Measurements from ENCODE around the gene FBXL20. TPM values are rescaled to one million over a fixed set of nuclear protein-coding genes. Genes with fewer than 3 reads are reported as not detected.

FBXL20 gene
- total and polyA plus RNA-seq, 9 of the 15 experiments (the other 6 are each of a cell fraction or from before 2014, with no cell fraction given): 1.8 to 15.1 (median 5.6) TPM

DNA sequence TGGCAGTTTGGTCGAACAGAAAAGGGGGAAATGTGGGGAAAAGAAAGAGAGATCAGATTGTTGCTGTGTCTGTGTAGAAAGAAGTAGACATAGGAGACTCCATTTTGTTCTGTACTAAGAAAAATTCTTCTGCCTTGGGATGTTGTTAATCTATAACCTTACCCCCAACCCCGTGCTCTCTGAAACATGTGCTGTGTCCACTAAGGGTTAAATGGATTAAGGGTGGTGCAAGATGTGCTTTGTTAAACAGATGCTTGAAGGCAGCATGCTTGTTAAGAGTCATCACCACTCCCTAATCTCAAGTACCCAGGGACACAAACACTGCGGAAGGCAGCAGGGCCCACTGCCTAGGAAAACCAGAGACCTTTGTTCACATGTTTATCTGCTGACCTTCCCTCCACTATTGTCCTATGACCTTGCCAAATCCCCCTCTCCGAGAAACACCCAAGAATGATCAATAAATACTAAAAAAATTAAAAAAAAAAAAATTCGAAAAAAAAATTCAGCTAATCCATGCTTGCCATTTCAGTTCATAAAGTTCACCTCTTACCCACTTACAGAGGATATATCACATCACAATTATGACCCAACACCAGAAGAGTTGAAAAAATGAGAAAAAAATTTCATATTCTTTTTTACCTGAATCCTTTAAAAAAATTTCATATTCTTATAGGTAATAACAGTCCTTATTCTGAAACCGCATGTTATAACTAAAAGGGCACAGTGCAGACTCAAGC lies 67.2 kb downstream of the FBXL20 start (continued):
- TF ChIP-seq SMARCE1 (IDR thresholded peaks at IDR 0.05) (peak; percentile 18; the same call in 1 of the 2 replicates), TAL1 (IDR thresholded peaks at IDR 0.05) (peak; percentile 86), MTF1 (CRISPR knock-in tag; IDR thresholded peaks at IDR 0.05; ENCODE audit: borderline replicate concordance) (peak; percentile 74; the same call in 1 of the 2 replicates), NFXL1 (CRISPR knock-in tag; IDR thresholded peaks at IDR 0.05) (peak; percentile 90; the same call in 1 of the 2 replicates), TAF7 (tag; IDR thresholded peaks at IDR 0.05) (peak; percentile 74), DDX20 (tag; IDR thresholded peaks at IDR 0.05; ENCODE audit: low read depth) (peak; percentile 90), SMARCC2 (IDR thresholded peaks at IDR 0.05; ENCODE audit: low read depth) (peak; percentile 29; the same call in 1 of the 2 replicates), HDAC2 (IDR thresholded peaks at IDR 0.05) (peak; percentile 37; the same call in 1 of the 2 replicates), DIDO1 (tag; IDR thresholded peaks at IDR 0.05; ENCODE audit: low read depth) (0 out of 2 replicates have a peak, but pooled peaks have one; percentile 39), BCOR (IDR thresholded peaks at IDR 0.05) (peak; percentile 42; the same call in 1 of the 2 replicates), L3MBTL2 (IDR thresholded peaks at IDR 0.05) (peak; percentile 71), ARID1B (IDR thresholded peaks at IDR 0.05) (peak; percentile 88), NFE2L1 (tag; IDR thresholded peaks at IDR 0.05; ENCODE audit: borderline replicate concordance, low read depth) (peak; percentile 76), ZEB2 (IDR thresholded peaks at IDR 0.05) (0 out of 2 replicates have a peak, but pooled peaks have one; percentile 15), HOXB6 (CRISPR knock-in tag; IDR thresholded peaks at IDR 0.05; ENCODE audit: borderline replicate concordance) (0 out of 2 replicates have a peak, but pooled peaks have one; percentile 9), ZNF707 (CRISPR knock-in tag; conservative IDR thresholded peaks at IDR 0.05) (0 out of 2 replicates have a peak, but pooled peaks have one; percentile 7), ZNF165 (CRISPR knock-in tag; IDR thresholded peaks at IDR 0.05; ENCODE audit: borderline replicate concordance) (peak; percentile 46; the same call in 1 of the 2 replicates)
- TF ChIP-seq, protein P1, sequence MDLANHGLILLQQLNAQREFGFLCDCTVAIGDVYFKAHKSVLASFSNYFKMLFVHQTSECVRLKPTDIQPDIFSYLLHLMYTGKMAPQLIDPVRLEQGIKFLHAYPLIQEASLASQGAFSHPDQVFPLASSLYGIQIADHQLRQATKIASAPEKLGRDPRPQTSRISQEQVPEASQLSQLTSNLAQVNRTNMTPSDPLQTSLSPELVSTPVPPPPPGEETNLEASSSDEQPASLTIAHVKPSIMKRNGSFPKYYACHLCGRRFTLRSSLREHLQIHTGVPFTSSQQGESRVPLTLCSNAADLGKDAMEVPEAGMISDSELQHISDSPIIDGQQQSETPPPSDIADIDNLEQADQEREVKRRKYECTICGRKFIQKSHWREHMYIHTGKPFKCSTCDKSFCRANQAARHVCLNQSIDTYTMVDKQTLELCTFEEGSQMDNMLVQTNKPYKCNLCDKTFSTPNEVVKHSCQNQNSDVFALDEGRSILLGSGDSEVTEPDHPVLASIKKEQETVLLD (IDR thresholded peaks at IDR 0.05): peak; percentile 78
- TF ChIP-seq, protein P2, sequence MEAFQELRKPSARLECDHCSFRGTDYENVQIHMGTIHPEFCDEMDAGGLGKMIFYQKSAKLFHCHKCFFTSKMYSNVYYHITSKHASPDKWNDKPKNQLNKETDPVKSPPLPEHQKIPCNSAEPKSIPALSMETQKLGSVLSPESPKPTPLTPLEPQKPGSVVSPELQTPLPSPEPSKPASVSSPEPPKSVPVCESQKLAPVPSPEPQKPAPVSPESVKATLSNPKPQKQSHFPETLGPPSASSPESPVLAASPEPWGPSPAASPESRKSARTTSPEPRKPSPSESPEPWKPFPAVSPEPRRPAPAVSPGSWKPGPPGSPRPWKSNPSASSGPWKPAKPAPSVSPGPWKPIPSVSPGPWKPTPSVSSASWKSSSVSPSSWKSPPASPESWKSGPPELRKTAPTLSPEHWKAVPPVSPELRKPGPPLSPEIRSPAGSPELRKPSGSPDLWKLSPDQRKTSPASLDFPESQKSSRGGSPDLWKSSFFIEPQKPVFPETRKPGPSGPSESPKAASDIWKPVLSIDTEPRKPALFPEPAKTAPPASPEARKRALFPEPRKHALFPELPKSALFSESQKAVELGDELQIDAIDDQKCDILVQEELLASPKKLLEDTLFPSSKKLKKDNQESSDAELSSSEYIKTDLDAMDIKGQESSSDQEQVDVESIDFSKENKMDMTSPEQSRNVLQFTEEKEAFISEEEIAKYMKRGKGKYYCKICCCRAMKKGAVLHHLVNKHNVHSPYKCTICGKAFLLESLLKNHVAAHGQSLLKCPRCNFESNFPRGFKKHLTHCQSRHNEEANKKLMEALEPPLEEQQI (IDR thresholded peaks at IDR 0.05): peak; percentile 59; the same call in 1 of the 2 replicates
- TF ChIP-seq, protein P3, sequence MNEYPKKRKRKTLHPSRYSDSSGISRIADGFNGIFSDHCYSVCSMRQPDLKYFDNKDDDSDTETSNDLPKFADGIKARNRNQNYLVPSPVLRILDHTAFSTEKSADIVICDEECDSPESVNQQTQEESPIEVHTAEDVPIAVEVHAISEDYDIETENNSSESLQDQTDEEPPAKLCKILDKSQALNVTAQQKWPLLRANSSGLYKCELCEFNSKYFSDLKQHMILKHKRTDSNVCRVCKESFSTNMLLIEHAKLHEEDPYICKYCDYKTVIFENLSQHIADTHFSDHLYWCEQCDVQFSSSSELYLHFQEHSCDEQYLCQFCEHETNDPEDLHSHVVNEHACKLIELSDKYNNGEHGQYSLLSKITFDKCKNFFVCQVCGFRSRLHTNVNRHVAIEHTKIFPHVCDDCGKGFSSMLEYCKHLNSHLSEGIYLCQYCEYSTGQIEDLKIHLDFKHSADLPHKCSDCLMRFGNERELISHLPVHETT (CRISPR knock-in tag; conservative IDR thresholded peaks at IDR 0.05 in 1 of 2, IDR thresholded peaks at IDR 0.05 in 1 of 2): peak in 1 of 2 experiments; percentile 90; a peak in 2 of 4 replicates
- TF ChIP-seq, protein P4, sequence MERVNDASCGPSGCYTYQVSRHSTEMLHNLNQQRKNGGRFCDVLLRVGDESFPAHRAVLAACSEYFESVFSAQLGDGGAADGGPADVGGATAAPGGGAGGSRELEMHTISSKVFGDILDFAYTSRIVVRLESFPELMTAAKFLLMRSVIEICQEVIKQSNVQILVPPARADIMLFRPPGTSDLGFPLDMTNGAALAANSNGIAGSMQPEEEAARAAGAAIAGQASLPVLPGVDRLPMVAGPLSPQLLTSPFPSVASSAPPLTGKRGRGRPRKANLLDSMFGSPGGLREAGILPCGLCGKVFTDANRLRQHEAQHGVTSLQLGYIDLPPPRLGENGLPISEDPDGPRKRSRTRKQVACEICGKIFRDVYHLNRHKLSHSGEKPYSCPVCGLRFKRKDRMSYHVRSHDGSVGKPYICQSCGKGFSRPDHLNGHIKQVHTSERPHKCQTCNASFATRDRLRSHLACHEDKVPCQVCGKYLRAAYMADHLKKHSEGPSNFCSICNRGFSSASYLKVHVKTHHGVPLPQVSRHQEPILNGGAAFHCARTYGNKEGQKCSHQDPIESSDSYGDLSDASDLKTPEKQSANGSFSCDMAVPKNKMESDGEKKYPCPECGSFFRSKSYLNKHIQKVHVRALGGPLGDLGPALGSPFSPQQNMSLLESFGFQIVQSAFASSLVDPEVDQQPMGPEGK (CRISPR knock-in tag; IDR thresholded peaks at IDR 0.05; ENCODE audit: borderline replicate concordance): peak; percentile 74; the same call in 1 of the 2 replicates
